ENCODE data around the gene AKAP6.

- no peak for TF ChIP-seq CTCF (IDR thresholded peaks at IDR 0.05; ENCODE audit: insufficient read depth, low read depth, low read length)
- TF ChIP-seq EZH2 (IDR thresholded peaks at IDR 0.05; ENCODE audit: insufficient read depth, low read length): no peak
Observed at GRCh38 chr14:32650665-32651064, 321.6 kb downstream of the AKAP6 start.
